ENCODE measurements around the gene STPG1.

Gene STPG1

GRCh38 chr1:24406788-24407187 is 6.8 kb downstream of the STPG1 start:
- no peak for TF ChIP-seq CTCF (IDR thresholded peaks at IDR 0.05)

GRCh38 chr1:24403806-24404205 is 9.8 kb downstream of the STPG1 start:
- TF ChIP-seq CTCF (IDR thresholded peaks at IDR 0.05), result no peak

- TF ChIP-seq CTCF (IDR thresholded peaks at IDR 0.05), result no peak
Measured at GRCh38 chr1:24400065-24400464, 13.5 kb downstream of the STPG1 start.

- TF ChIP-seq CTCF (IDR thresholded peaks at IDR 0.05), result no peak
Measured at GRCh38 chr1:24393892-24394291, 19.7 kb downstream of the STPG1 start.

- no peak for TF ChIP-seq CTCF (IDR thresholded peaks at IDR 0.05)
Measured at GRCh38 chr1:24392982-24393650, 20.5 kb downstream of the STPG1 start.

GRCh38 chr1:24392604-24392946 is 21.0 kb downstream of the STPG1 start:
- peak; percentile 17; the same call in 1 of the 2 replicates for TF ChIP-seq CTCF (IDR thresholded peaks at IDR 0.05)

- TF ChIP-seq CTCF (IDR thresholded peaks at IDR 0.05), result peak; percentile 60
Measured at GRCh38 chr1:24391882-24392603, 21.5 kb downstream of the STPG1 start.

All from LNCAP (cell line).